HFF-Myc (cell line): Measurements from ENCODE around the gene POMT1.

ENCODE experiments used
- DNase-seq: peaks from one replicate; pipeline ENCODE4 v3.0.0-alpha.2; 2011; ENCODE audit warnings: low read depth; ENCODE audit errors: extremely low read depth
- H3K4me3 ChIP-seq: replicated peaks from 2 replicates; pipeline ENCODE4 v1.5.1; 2011; ENCODE audit warnings: low read depth, mild to moderate bottlenecking, control low read depth, low read length
- CTCF ChIP-seq: IDR thresholded peaks from 2 replicates; pipeline ENCODE4 v1.5.1; 2012; ENCODE audit warnings: mild to moderate bottlenecking, low read depth, low read length, control low read depth; ENCODE audit errors: missing control alignments

The POMT1 gene

GRCh38 chr9:131518553-131518952 is 15.8 kb downstream of the POMT1 start:
- no peak overlapping the region for H3K4me3 ChIP-seq
- DNase-seq, result no peak
- TF ChIP-seq CTCF, result no peak

DNA sequence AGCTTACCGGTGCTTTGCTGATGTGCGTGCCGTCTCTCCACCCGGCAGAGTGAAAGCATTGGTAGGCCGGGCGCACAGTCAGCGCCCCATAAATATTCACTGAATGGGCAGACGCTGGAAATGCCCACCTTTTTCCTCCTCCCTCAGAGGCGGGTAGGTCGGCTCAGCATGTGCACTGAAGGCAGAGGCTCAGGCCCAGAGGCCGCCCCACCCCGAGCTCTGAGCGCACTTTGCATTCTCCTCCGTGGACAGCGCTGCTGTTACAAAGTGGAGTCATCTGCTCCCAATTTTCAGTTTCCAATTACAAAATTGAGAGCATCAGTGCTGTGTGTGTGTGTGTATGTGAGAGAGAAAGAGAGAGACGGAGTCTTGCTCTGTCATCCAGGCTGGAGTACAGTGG is 17.8 kb downstream of the POMT1 start:
- H3K4me3 ChIP-seq, result no peak overlapping the region
- DNase-seq, result no peak
- no peak for TF ChIP-seq CTCF

DNA sequence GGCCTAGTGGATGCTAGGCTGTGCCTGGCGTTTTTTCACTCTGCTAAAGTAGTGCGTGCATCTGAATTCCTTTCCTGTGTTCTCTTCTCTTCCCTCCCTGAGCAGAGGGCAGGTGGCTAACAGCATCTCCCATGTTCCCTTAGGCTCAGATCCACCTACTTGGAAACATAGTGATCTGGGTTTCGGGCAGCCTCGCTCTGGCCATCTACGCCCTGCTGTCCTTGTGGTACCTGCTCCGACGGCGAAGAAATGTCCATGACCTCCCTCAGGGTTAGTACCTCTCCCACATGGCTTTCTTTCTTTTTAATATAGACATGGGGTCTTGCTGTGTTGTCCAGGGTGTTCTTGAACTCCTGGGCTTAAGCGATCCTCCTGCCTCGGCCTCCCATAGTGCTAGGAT is 18.5 kb downstream of the POMT1 start:
- DNase-seq, result no peak
- no peak overlapping the region for H3K4me3 ChIP-seq
- no peak for TF ChIP-seq CTCF

DNA sequence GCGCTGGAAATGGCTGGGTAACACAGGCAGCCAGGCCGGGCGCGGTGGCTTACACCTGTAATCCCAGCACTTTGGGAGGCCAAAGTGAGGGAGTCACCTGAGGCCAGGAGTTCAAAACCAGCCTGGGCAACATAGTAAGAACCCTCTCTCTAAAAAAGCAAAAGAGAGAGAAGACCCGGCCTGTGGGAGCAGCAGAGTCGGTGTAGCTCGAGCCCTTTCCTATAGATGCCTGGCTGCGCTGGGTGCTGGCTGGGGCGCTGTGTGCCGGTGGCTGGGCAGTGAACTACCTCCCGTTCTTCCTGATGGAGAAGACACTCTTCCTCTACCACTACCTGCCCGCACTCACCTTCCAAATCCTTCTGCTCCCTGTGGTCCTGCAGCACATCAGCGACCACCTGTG is 19.1 kb downstream of the POMT1 start:
- H3K4me3 ChIP-seq, result no peak overlapping the region
- no peak for TF ChIP-seq CTCF
- DNase-seq, result no peak

- no peak for DNase-seq
- H3K4me3 ChIP-seq, result no peak overlapping the region
- no peak for TF ChIP-seq CTCF
These were observed 19.8 kb downstream of the POMT1 start for GRCh38 chr9:131522257-131523085.

- TF ChIP-seq CTCF, result no peak
- H3K4me3 ChIP-seq, result no peak overlapping the region
- no peak for DNase-seq
These were observed 20.3 kb downstream of the POMT1 start for GRCh38 chr9:131523086-131523388.
